NCI-H2029 treated with DMSO at 0.1 percent for 48 hours (cell line): ENCODE data around the gene MRRF.
"Not testable (repeated sequence)": the region's sequence is repeated elsewhere in the genome, so short reads cannot be mapped to it uniquely, and the experiment has no call there.

Source experiments
- DNase-seq: peaks from one replicate; lab custom pipeline; 2025; lab: John Stamatoyannopoulos, UW

The MRRF gene

GRCh38 chr9:122360891-122361290, 96.2 kb downstream of the MRRF start:
- no peak for DNase-seq

- not testable (repeated sequence) for DNase-seq
Measured at GRCh38 chr9:122363131-122363530, 98.4 kb downstream of the MRRF start.

GRCh38 chr9:122364117-122364782, 99.6 kb downstream of the MRRF start:
- DNase-seq: no peak

GRCh38 chr9:122364783-122365150, 100.1 kb downstream of the MRRF start:
- DNase-seq: no peak

GRCh38 chr9:122366074-122366660, 101.5 kb downstream of the MRRF start:
- no peak for DNase-seq

GRCh38 chr9:122367065-122367464, 102.4 kb downstream of the MRRF start:
- no peak for DNase-seq

- DNase-seq: no peak
Measured at GRCh38 chr9:122367774-122368460, 103.2 kb downstream of the MRRF start.

GRCh38 chr9:122368642-122369041, 104.0 kb downstream of the MRRF start:
- no peak for DNase-seq

GRCh38 chr9:122370303-122370702, 105.6 kb downstream of the MRRF start:
- DNase-seq: no peak

- DNase-seq: no peak
Measured at GRCh38 chr9:122370869-122371755, 106.4 kb downstream of the MRRF start, which contains the start of gene PTGS1. Gene PTGS1, plus strand, starts transcription at chr9:122371024. Its CDS starts 61 bp downstream, at chr9:122371085.

- DNase-seq: no peak
Measured at GRCh38 chr9:122371846-122372245, 107.2 kb downstream of the MRRF start.

GRCh38 chr9:122372856-122373845, 108.5 kb downstream of the MRRF start:
- DNase-seq: no peak

- no peak for DNase-seq
Measured at GRCh38 chr9:122374885-122375420, 110.3 kb downstream of the MRRF start.

GRCh38 chr9:122376796-122377195, 112.1 kb downstream of the MRRF start:
- DNase-seq: no peak

- DNase-seq: no peak
Measured at GRCh38 chr9:122377241-122378164, 112.8 kb downstream of the MRRF start.

GRCh38 chr9:122378236-122378635, 113.6 kb downstream of the MRRF start:
- no peak for DNase-seq

GRCh38 chr9:122379340-122379739, 114.7 kb downstream of the MRRF start:
- DNase-seq: no peak

- no peak for DNase-seq
Measured at GRCh38 chr9:122380293-122380692, 115.6 kb downstream of the MRRF start.
